SK-N-SH (cell line): Measurements from ENCODE around the gene PTTG1IP. TPM values are rescaled to one million over a fixed set of nuclear protein-coding genes. Genes with fewer than 3 reads are reported as not detected.

Experiments used
- CTCF ChIA-PET: fragments of 300-600, 350-600 bp; formaldehyde crosslinking; extraction: SDS; loops from one replicate; lab custom pipeline; 2021; lab: Yijun Ruan, JAX
- POLR2A ChIA-PET: fragments of 350-600 bp; sonication (Branson Sonifier 250); formaldehyde crosslinking; extraction: SDS; loops from one replicate; lab custom pipeline; 2020; ENCODE audit warnings: antibody characterized with exemption, inconsistent platforms; lab: Yijun Ruan, JAX
- DNase-seq: peaks from one replicate; pipeline ENCODE4 v3.0.0; 2012
- H2AFZ ChIP-seq: fragments of 200-600 bp; sonication (generic); 2 replicates; pipeline ENCODE4 v1.8.1; 2016; ENCODE audit warnings: antibody characterized with exemption, mild to moderate bottlenecking, low read depth
- H3F3A ChIP-seq: fragments of 200-600 bp; sonication (generic); replicated peaks from 2 replicates; pipeline ENCODE3; 2016; ENCODE audit warnings: antibody characterized with exemption, mild to moderate bottlenecking; ENCODE audit not compliant: insufficient read depth
- H3K27ac ChIP-seq, 2 experiments: fragments of 200-500 bp in 1 of 2; fragments of 200-600 bp in 1 of 2; sonication (Bioruptor generic) in 1 of 2; sonication (generic), shearing (Covaris generic) in 1 of 2; 2 replicates each; pipeline versions ENCODE4 v1.5.1 to v1.6.1; 2014 to 2016; ENCODE audit warnings: low read depth in 2 of 2, inconsistent platforms in 1 of 2, low read length in 1 of 2, mild to moderate bottlenecking in 1 of 2, mixed read lengths in 1 of 2
- H3K27me3 ChIP-seq: fragments of 200-600 bp; sonication (generic), shearing (Covaris generic); 2 replicates; pipeline ENCODE4 v1.6.1; 2016; ENCODE audit warnings: mixed run types; ENCODE audit not compliant: insufficient read depth
- H3K36me3 ChIP-seq, 2 experiments: fragments of 200-500 bp in 1 of 2; fragments of 200-600 bp in 1 of 2; sonication (Bioruptor generic) in 1 of 2; sonication (generic) in 1 of 2; replicated peaks in 1 of 2; 2 replicates each; pipeline versions ENCODE3 to v1.5.1; 2014 to 2016; ENCODE audit warnings: low read length in 1 of 2, mild to moderate bottlenecking in 1 of 2; ENCODE audit not compliant: insufficient read depth in 2 of 2, control insufficient read depth in 1 of 2
- H3K4me1 ChIP-seq, 2 experiments: fragments of 200-500 bp in 1 of 2; fragments of 200-600 bp in 1 of 2; sonication (Bioruptor generic) in 1 of 2; sonication (generic), shearing (Covaris generic) in 1 of 2; 2 replicates each; pipeline versions ENCODE4 v1.5.1 to v1.6.1; 2014 to 2016; ENCODE audit warnings: low read depth in 1 of 2, low read length in 1 of 2, mixed run types in 1 of 2; ENCODE audit not compliant: insufficient read depth in 2 of 2, control insufficient read depth in 1 of 2
- H3K4me2 ChIP-seq: fragments of 200-600 bp; sonication (generic), shearing (Covaris generic); 2 replicates; pipeline ENCODE4 v1.6.1; 2017; ENCODE audit warnings: mixed run types
- H3K4me3 ChIP-seq, 2 experiments: fragments of 200-500 bp in 1 of 2; fragments of 200-600 bp in 1 of 2; sonication (Bioruptor generic) in 1 of 2; sonication (generic), shearing (Covaris generic) in 1 of 2; 2 replicates each; pipeline versions ENCODE4 v1.5.1 to v1.8.1; 2014 to 2016; ENCODE audit warnings: low read depth in 2 of 2, inconsistent platforms in 1 of 2, low read length in 1 of 2, mild to moderate bottlenecking in 1 of 2, mixed read lengths in 1 of 2, moderate library complexity in 1 of 2
- H3K79me2 ChIP-seq: fragments of 200-600 bp; sonication (generic); 2 replicates; pipeline ENCODE4 v1.8.1; 2017; ENCODE audit warnings: mild to moderate bottlenecking; ENCODE audit not compliant: insufficient read depth
- H3K9ac ChIP-seq: fragments of 200-600 bp; sonication (generic); 2 replicates; pipeline ENCODE4 v1.6.1; 2017; ENCODE audit warnings: mixed run types
- H3K9me2 ChIP-seq: fragments of 200-600 bp; sonication (generic); 2 replicates; pipeline ENCODE4 v1.6.1; 2017; ENCODE audit warnings: mixed run types
- H3K9me3 ChIP-seq: fragments of 200-600 bp; sonication (generic); 2 replicates; pipeline ENCODE4 v1.6.1; 2017; ENCODE audit warnings: mixed run types, mild to moderate bottlenecking, moderate library complexity
- H4K20me1 ChIP-seq: fragments of 200-600 bp; sonication (generic); 2 replicates; pipeline ENCODE4 v1.6.1; 2017; ENCODE audit warnings: mild to moderate bottlenecking, mixed run types; ENCODE audit not compliant: insufficient read depth
- CHD2 ChIP-seq: fragments of 150-350 bp; IDR thresholded peaks from 2 replicates; pipeline ENCODE4 v1.6.1; 2018; ENCODE audit warnings: low read length; ENCODE audit not compliant: partially characterized antibody
- ELF1 ChIP-seq: IDR thresholded peaks from 2 replicates; pipeline ENCODE4 v1.4.0; 2012
- GATA2 ChIP-seq: sonication (generic); formaldehyde crosslinking; IDR thresholded peaks from 2 replicates; pipeline ENCODE4 v1.5.0; 2020; ENCODE audit warnings: mild to moderate bottlenecking, missing genetic modification reagents
- MEF2A ChIP-seq: IDR thresholded peaks from 2 replicates; pipeline ENCODE4 v1.4.0; 2012; ENCODE audit warnings: low read depth, borderline replicate concordance
- SMC3 ChIP-seq: IDR thresholded peaks from 2 replicates; pipeline ENCODE4 v1.6.1; 2012; ENCODE audit warnings: low read depth, low read length, improper control_type of control experiment
- TAF1 ChIP-seq: IDR thresholded peaks from 2 replicates; pipeline ENCODE4 v1.6.1; 2012; ENCODE audit warnings: low read depth, mild to moderate bottlenecking, low read length, moderate library complexity, borderline replicate concordance
- USF2 ChIP-seq: fragments of 150-350 bp; IDR thresholded peaks from 2 replicates; pipeline ENCODE4 v1.6.1; 2017; ENCODE audit warnings: antibody characterized with exemption, low read length, low read depth, borderline replicate concordance
- YY1 ChIP-seq: IDR thresholded peaks from 2 replicates; pipeline ENCODE4 v1.4.0; 2012; ENCODE audit warnings: low read depth, mild to moderate bottlenecking
- ZBTB33 ChIP-seq: IDR thresholded peaks from 2 replicates; pipeline ENCODE4 v1.4.0; 2012; ENCODE audit warnings: low read depth, borderline replicate concordance
- WGBS: methylation state at CpG from one replicate; pipeline ENCODE4 v1.1.6; 2017; ENCODE audit warnings: low lambda C conversion rate; 5-methylcytosine and 5-hydroxymethylcytosine counted together
- polyA plus RNA-seq, 3 experiments: library from polyadenylated mRNA; depleted of rRNA; stranded (reverse); fragments of >200 nt; gene quantifications; 2 replicates each; pipeline ENCODE4 v1.2.3, GENCODE V29; 2012

Gene PTTG1IP
- polyA plus RNA-seq, 1 of the 3 experiments (the other 2 are of a cell fraction): 171 TPM

- POLR2A ChIA-PET: interaction anchor here (0.5 kb wide), 1 partner anchor 45 kb away, joined by 3 read pairs; no protein-coding TSS in a partner anchor
- Histone ChIP-seq H3K4me2 (no peak overlapping the region), H3K4me1 (no peaks in the 10 kb centered on the region), H3K9me2 (no peaks in the 10 kb centered on the region), H3K79me2 (peaks cover 97% of the 10 kb centered on the region), H3K27ac (no peak overlapping the region), H4K20me1 (peaks cover 100% of the 10 kb centered on the region), H3K9me3 (no peaks in the 10 kb centered on the region), H2AFZ (no peak overlapping the region), H3F3A (no peaks in the 10 kb centered on the region), H3K36me3 (peaks cover 39 to 79% of the 10 kb centered on the region in 2 experiments), H3K27me3 (no peaks in the 10 kb centered on the region), H3K9ac (no peak overlapping the region), H3K4me3 (no peak overlapping the region)
- DNase-seq: no peak
- CTCF ChIA-PET: interaction anchor here (0.6 to 1.3 kb wide), 4 partner anchors 15 to 57 kb away, joined by 3 read pairs; no protein-coding TSS in a partner anchor
- WGBS: 92% methylated on average over 16 of the region's 16 CpGs
- no peak for TF ChIP-seq SMC3
- no peak for TF ChIP-seq TAF1
- TF ChIP-seq MEF2A: no peak
- TF ChIP-seq USF2: no peak
These were observed 16.2 kb downstream of the PTTG1IP start for GRCh38 chr21:44857127-44857892.

GRCh38 chr21:44856131-44856530, 17.4 kb downstream of the PTTG1IP start:
- DNase-seq: no peak
- no peaks in the 10 kb centered on the region for H3K9me2 ChIP-seq
- H3K79me2 ChIP-seq: peaks cover 97% of the 10 kb centered on the region
- H3K4me1 ChIP-seq: no peaks in the 10 kb centered on the region
- H3K27me3 ChIP-seq: no peaks in the 10 kb centered on the region
- 99% methylated on average over 17 of the region's 17 CpGs for WGBS
- H4K20me1 ChIP-seq: peaks cover 100% of the 10 kb centered on the region
- H3F3A ChIP-seq: no peaks in the 10 kb centered on the region
- no peak overlapping the region for H3K27ac ChIP-seq
- no peak overlapping the region for H3K4me2 ChIP-seq
- no peak for TF ChIP-seq GATA2 (CRISPR knock-in tag)
- no peak for TF ChIP-seq ELF1
- TF ChIP-seq CHD2: no peak
- no peak for TF ChIP-seq YY1
- TF ChIP-seq USF2: no peak
- no peak for TF ChIP-seq ZBTB33
- TF ChIP-seq, all 33 proteins: peak for 0
- H3K4me3 ChIP-seq: no peak overlapping the region
- H3K36me3 ChIP-seq: peaks cover 45 to 79% of the 10 kb centered on the region in 2 experiments
- H2AFZ ChIP-seq: no peak overlapping the region
- POLR2A ChIA-PET: no interaction called here
- CTCF ChIA-PET: interaction anchor here (1.3 kb wide), 1 partner anchor 56 kb away, joined by 3 read pairs; no protein-coding TSS in a partner anchor
- no peak overlapping the region for H3K9ac ChIP-seq
- H3K9me3 ChIP-seq: no peaks in the 10 kb centered on the region
